Astrocyte (in vitro differentiated cells and primary cell): ENCODE data around the gene BCL3. TPM values are rescaled to one million over a fixed set of nuclear protein-coding genes. Genes with fewer than 3 reads are reported as not detected.

Experiments used
- DNase-seq: peaks from one replicate; pipeline ENCODE4 v3.0.0-alpha.2; 2010; ENCODE audit warnings: low read depth
- FAIRE-seq: peaks from 2 replicates; lab custom pipeline; 2011; peaks lifted over from hg19 to GRCh38; lab: Jason Lieb, UNC
- H2AFZ ChIP-seq: 2 replicates; pipeline ENCODE4 v1.6.0; 2012; ENCODE audit warnings: low read depth, low read length, inconsistent platforms
- H3K27ac ChIP-seq: 2 replicates; pipeline ENCODE4 v1.5.1; 2011; ENCODE audit warnings: low read depth, low read length, inconsistent platforms
- H3K27me3 ChIP-seq: 2 replicates; pipeline ENCODE4 v1.6.0; 2011; ENCODE audit warnings: low read length, inconsistent platforms; ENCODE audit not compliant: insufficient read depth
- H3K36me3 ChIP-seq: 2 replicates; pipeline ENCODE4 v1.5.1; 2011; ENCODE audit warnings: low read length, inconsistent platforms; ENCODE audit not compliant: insufficient read depth
- H3K4me1 ChIP-seq: 2 replicates; pipeline ENCODE4 v1.5.1; 2011; ENCODE audit warnings: low read length, inconsistent platforms; ENCODE audit not compliant: insufficient read depth
- H3K4me2 ChIP-seq: 2 replicates; pipeline ENCODE4 v1.6.0; 2012; ENCODE audit warnings: low read length, inconsistent platforms
- H3K4me3 ChIP-seq: 2 replicates; pipeline ENCODE4 v1.5.1; 2011; ENCODE audit warnings: low read depth, mild to moderate bottlenecking, low read length, inconsistent platforms; ENCODE audit not compliant: insufficient read depth
- H3K79me2 ChIP-seq: 2 replicates; pipeline ENCODE4 v1.6.0; 2012; ENCODE audit warnings: mild to moderate bottlenecking, low read length, inconsistent platforms; ENCODE audit not compliant: insufficient read depth
- H3K9ac ChIP-seq: 2 replicates; pipeline ENCODE4 v1.6.0; 2012; ENCODE audit warnings: mild to moderate bottlenecking, low read length, inconsistent platforms
- H3K9me3 ChIP-seq: 2 replicates; pipeline ENCODE4 v1.5.1; 2012; ENCODE audit warnings: low read depth, mild to moderate bottlenecking, low read length, inconsistent platforms; ENCODE audit not compliant: insufficient read depth
- H4K20me1 ChIP-seq: 2 replicates; pipeline ENCODE4 v1.6.0; 2012; ENCODE audit warnings: low read length, inconsistent platforms; ENCODE audit not compliant: insufficient read depth
- H3K27ac Mint-ChIP-seq: one replicate; pipeline ENCODE4 v1.8.0; 2021; ENCODE audit warnings: mild to moderate bottlenecking, mixed read lengths; ENCODE audit not compliant: unreplicated experiment
- H3K27me3 Mint-ChIP-seq: one replicate; pipeline ENCODE4 v1.8.0; 2021; ENCODE audit warnings: low read depth, mixed read lengths; ENCODE audit not compliant: unreplicated experiment
- H3K36me3 Mint-ChIP-seq: one replicate; pipeline ENCODE4 v1.8.0; 2021; ENCODE audit warnings: low read depth, mixed read lengths; ENCODE audit not compliant: unreplicated experiment
- H3K4me1 Mint-ChIP-seq: one replicate; pipeline ENCODE4 v1.8.0; 2021; ENCODE audit warnings: low read depth, mixed read lengths; ENCODE audit not compliant: unreplicated experiment
- H3K4me3 Mint-ChIP-seq: one replicate; pipeline ENCODE4 v1.8.0; 2021; ENCODE audit warnings: mild to moderate bottlenecking, moderate library complexity, mixed read lengths; ENCODE audit not compliant: unreplicated experiment
- H3K9me3 Mint-ChIP-seq: one replicate; pipeline ENCODE4 v1.8.0; 2021; ENCODE audit warnings: mild to moderate bottlenecking, mixed read lengths; ENCODE audit not compliant: unreplicated experiment
- CTCF ChIP-seq: IDR thresholded peaks from 2 replicates; pipeline ENCODE4 v1.5.1; 2011; ENCODE audit warnings: low read depth, mild to moderate bottlenecking, inconsistent platforms, low read length, moderate library complexity; ENCODE audit not compliant: insufficient read depth
- EZH2 ChIP-seq: IDR thresholded peaks from 2 replicates; pipeline ENCODE4 v1.6.1; 2012; ENCODE audit warnings: mild to moderate bottlenecking, low read length, inconsistent platforms; ENCODE audit not compliant: insufficient read depth
- total RNA-seq: library from RNA; stranded (reverse); gene quantifications from 2 replicates; pipeline ENCODE4 v1.2.1, GENCODE V29; 2021

BCL3 gene
- total RNA-seq, 1 donor from 2014 or later = 17.3 TPM

- H3K9me3 ChIP-seq = no peaks in the 10 kb centered on the region
- H3K36me3 Mint-ChIP-seq = peaks cover 11% of the 10 kb centered on the region
- peak overlapping the region; percentile 89 for H3K4me3 Mint-ChIP-seq
- no peaks in the 10 kb centered on the region for H3K36me3 ChIP-seq
- FAIRE-seq (peak; percentile 39), DNase-seq (peak; percentile 51)
- H3K27me3 Mint-ChIP-seq = peaks cover 12% of the 10 kb centered on the region
- H4K20me1 ChIP-seq = peaks cover 34% of the 10 kb centered on the region
- H3K9me3 Mint-ChIP-seq = no peaks in the 10 kb centered on the region
- TF ChIP-seq EZH2 (no peak), CTCF (no peak)
- peaks cover 21% of the 10 kb centered on the region for H3K4me1 Mint-ChIP-seq
- peak overlapping the region; percentile 80 for H2AFZ ChIP-seq
- H3K79me2 ChIP-seq = peaks cover 29% of the 10 kb centered on the region
- H3K9ac ChIP-seq = peak overlapping the region; percentile 90
- H3K27ac ChIP-seq = peak overlapping the region; percentile 86
- H3K4me3 ChIP-seq = peak overlapping the region; percentile 58
- no peaks in the 10 kb centered on the region for H3K27me3 ChIP-seq
- H3K4me1 ChIP-seq = peaks cover 33% of the 10 kb centered on the region
- peak overlapping the region; percentile 99 for H3K4me2 ChIP-seq
- H3K27ac Mint-ChIP-seq = peak overlapping the region; percentile 54
These were observed 626 bp upstream of the BCL3 start for GRCh38 chr19:44747739-44748425.

- TF ChIP-seq EZH2 (no peak), CTCF (no peak)
- no peak for FAIRE-seq
- Histone ChIP-seq H4K20me1 (peaks cover 36% of the 10 kb centered on the region), H3K4me2 (peak overlapping the region; percentile 99), H3K9ac (peak overlapping the region; percentile 83), H3K27ac (peak overlapping the region; percentile 40), H3K4me1 (peaks cover 41% of the 10 kb centered on the region), H3K79me2 (peaks cover 29% of the 10 kb centered on the region), H3K9me3 (no peaks in the 10 kb centered on the region), H3K4me3 (peak overlapping the region; percentile 67), H2AFZ (no peak overlapping the region), H3K27me3 (no peaks in the 10 kb centered on the region), H3K36me3 (no peaks in the 10 kb centered on the region)
- DNase-seq = no peak
- H3K4me3 Mint-ChIP-seq = peak overlapping the region; percentile 88
- H3K4me1 Mint-ChIP-seq = peaks cover 23% of the 10 kb centered on the region
- peaks cover 11% of the 10 kb centered on the region for H3K36me3 Mint-ChIP-seq
- H3K27ac Mint-ChIP-seq = peak overlapping the region; percentile 77
- no peaks in the 10 kb centered on the region for H3K9me3 Mint-ChIP-seq
- peaks cover 12% of the 10 kb centered on the region for H3K27me3 Mint-ChIP-seq
These were observed 784 bp downstream of the BCL3 start for GRCh38 chr19:44749292-44749691.

- H3K27me3 ChIP-seq = no peaks in the 10 kb centered on the region
- Mint-ChIP-seq H3K27ac (no peak overlapping the region), H3K4me3 (peak overlapping the region; percentile 88), H3K27me3 (peaks cover 12% of the 10 kb centered on the region), H3K36me3 (peaks cover 12% of the 10 kb centered on the region), H3K4me1 (peaks cover 27% of the 10 kb centered on the region), H3K9me3 (no peaks in the 10 kb centered on the region)
- H3K4me1 ChIP-seq = peaks cover 44% of the 10 kb centered on the region
- no peak overlapping the region for H2AFZ ChIP-seq
- no peaks in the 10 kb centered on the region for H3K36me3 ChIP-seq
- peaks cover 33% of the 10 kb centered on the region for H3K79me2 ChIP-seq
- H3K4me3 ChIP-seq = peak overlapping the region; percentile 67
- TF ChIP-seq CTCF = no peak
- no peak for TF ChIP-seq EZH2
- DNase-seq (no peak), FAIRE-seq (no peak)
- H3K9ac ChIP-seq = peak overlapping the region; percentile 83
- H3K27ac ChIP-seq = no peak overlapping the region
- peaks cover 40% of the 10 kb centered on the region for H4K20me1 ChIP-seq
- no peaks in the 10 kb centered on the region for H3K9me3 ChIP-seq
- H3K4me2 ChIP-seq = peak overlapping the region; percentile 99
These were observed 1.5 kb downstream of the BCL3 start for GRCh38 chr19:44749994-44750393.
